ENCODE results near the gene TRPV4.

The TRPV4 gene

DNA sequence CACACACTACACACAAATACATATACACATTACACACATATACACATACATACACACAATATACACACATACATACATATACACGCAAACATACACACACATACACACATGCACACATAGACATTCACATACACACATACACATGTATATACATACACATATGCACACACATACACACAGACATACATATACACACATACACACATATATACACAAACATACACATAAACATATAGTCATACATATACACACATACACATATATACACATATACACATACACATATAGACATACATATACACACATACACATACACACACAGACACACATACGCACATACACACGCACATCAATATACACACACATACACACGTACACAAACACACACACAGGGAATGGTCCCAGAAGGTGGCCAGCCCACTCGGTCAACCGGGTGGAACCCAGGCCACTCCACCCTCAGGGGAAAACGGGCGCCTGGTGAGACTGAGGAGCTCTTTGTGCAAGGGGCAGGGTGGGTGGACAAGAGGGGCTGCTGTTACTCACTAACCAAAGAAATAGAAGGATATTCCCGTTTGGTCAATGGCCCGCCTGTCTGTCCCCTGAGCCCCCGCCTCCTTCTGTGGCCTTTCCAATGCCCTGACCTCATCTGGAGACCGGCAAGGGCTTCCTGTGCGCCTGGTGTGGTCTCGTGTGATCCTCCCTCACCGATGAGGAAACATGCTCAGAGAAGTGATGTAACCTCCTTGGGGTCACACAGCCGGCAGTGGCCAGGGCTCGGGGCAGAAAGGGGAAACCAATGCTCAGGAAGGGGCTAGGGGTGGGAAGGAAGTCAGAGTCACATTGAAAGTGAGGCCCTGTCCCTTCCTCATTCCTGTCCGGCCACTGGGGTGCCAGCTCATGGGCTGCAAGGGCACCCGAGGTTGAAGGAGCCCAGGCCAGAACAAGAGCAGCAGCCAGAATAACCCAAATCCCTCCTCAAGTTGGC is 5.3 kb downstream of the TRPV4 start:
- DNase-seq = peak; percentile 99

GRCh38 chr12:109827080-109827479 is 6.1 kb downstream of the TRPV4 start:
- DNase-seq = no peak

DNA sequence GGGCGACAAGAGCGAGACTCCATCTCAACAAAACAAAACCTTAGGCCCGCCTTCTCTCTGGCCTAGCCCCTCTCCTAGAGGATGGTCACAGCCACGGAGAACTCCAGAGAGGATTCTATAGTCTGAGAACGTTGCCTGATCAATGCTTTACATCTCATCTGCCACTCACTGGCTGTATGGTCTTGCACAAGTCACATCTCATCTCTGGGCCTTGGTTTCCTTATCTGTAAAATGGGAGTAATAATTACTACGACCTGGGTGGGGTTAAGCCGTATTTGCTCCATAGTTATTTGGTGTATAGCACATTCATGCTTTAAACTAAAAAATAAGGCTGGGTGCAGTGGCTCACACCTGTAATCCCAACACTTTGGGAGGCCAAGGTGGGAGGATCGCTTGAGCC is 8.5 kb downstream of the TRPV4 start:
- no peak for DNase-seq

- no peak for DNase-seq
Measured at GRCh38 chr12:109822951-109823411, 10.2 kb downstream of the TRPV4 start.

DNA sequence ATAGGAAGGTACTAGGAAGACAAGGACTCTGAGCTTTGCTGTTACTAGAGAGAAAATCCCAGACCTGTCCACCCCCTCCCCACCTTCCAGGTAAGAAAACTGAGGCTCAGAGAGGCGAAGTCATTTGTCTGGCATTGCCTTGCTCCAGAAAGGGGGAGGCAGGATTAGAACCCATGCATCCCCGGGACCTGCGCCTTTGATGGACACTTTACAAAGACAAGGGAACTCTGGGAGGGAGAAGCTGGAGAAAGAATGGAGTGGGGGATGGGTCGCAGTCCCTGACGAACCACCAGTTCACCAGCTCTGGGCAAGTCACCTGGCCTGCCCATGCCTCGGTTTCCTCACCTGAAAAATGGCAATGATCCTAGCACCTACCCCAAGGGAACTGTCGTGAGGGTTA is 10.8 kb downstream of the TRPV4 start:
- DNase-seq = no peak

DNA sequence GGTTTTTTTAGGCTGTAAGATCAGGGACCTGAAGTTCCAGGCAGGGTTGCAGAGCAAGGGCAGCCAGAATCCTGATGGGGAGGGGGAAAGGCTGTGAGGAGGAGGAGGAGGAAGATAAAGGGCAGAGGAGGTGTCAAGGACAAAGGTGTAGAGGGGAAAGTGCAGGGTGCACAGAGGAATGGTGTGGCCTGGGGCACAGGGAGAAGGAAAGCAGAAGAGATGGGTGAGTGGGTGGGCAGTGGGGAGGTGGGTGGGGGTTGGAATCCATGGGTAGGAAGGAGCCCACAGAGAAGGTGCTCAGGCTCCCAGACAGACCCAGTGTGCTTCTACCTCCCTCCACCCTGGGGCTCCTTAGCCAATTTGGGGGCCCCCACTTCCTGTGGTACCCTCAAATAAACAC is 11.2 kb downstream of the TRPV4 start:
- no peak for DNase-seq

DNA sequence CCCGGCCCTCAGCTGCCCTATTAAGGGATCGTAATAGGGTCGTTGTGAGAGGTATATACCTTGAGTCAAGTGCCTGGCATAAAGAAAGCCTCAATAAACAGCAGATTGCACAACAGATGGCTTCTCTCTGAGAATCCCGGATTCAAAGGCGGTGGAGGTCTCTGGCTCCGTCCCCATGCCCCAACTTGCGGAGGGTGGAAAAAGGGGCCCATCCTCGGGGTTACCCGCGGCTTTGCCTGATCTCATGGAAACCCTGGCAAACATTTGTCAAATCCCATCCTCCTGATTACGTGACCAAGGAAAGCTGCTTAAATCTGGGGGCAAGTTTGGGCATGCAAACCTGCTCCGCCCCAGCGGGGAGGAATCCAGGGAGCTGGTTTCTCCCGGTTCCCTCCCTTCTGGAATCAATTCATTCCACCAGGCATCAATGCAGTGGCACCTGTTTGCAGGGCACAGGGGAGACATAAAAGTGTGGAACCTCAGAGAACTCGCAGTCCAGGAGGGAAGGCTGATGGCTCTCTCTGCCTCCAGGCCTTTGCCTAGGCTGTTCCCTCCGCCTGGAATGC is 12.3 kb downstream of the TRPV4 start:
- no peak for DNase-seq

DNA sequence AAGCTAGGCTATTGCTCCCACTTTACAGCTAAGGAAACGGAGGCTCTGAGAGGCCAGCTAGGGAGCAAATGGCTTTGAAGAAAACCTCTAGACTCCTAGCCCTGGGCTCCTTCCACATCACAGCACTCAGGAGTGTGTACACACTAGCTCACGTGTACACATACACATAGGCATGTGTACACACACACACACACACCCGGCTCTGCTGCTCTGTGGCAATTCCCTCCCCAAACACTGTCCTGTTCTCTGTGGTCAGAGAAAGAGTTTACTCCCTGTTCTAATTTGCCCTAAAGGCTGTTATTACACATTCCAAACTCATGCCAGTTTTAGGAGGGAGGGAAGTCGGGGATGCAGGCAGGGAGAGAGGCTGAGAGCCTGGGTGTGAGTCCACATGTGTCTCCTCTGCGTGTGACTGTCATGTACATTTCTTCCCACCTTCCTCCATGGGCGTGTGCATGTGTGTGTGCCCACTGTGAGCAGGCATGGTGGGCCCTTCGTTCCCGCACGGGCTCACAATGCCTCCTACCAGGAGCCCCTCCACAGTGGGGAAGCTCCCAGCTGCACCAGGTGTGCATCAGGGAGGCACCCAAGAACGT is 14.2 kb downstream of the TRPV4 start:
- no peak for DNase-seq

DNA sequence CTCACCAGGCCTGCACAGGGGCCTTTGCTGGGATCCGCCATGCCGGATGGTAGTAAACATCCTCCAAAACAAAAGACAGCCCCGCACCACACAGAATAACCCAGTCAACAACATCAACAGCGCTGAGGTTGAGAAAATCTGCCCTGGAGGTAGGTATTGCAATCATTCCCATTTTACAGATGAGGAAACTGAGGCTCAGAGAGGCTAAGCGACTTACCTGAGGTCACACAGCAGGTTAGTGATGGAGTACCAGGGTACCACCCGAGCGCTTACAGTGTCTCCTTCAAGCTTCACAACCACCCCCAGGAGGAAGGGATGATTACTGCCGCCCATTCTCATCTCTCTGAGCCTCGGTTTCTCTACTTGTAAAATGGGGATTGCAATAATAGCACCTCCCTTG is 14.9 kb downstream of the TRPV4 start:
- no peak for DNase-seq

DNA sequence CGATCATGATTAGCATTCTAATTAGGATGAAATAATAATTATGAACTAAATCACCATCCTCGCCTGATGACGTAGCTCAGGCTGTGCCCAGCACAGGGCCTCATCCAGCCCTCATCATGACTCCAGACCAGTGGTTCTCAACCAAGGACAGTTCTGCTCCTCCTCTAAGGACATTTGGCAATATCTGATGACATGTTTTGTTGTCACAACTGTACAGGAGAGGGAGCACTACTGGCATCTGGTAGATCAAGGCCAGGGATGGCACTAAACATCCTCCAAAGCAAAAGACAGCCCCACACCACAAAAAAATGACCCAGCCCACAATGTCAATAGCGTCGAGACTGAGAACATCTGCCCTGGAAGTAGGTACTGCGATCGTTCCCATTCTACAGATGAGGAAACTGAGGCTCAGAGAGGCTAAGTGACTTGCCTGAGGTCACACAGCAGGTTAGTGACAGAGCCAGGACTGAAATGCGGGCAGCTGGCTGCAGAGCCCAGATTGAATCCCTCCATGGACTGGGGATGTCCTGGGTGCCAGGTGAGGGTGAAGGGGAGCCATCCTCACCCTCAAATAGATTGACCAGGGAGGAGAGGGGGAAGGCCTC is 15.5 kb downstream of the TRPV4 start:
- DNase-seq = peak; percentile 57

GRCh38 chr12:109816870-109817269 is 16.3 kb downstream of the TRPV4 start:
- DNase-seq = no peak

DNA sequence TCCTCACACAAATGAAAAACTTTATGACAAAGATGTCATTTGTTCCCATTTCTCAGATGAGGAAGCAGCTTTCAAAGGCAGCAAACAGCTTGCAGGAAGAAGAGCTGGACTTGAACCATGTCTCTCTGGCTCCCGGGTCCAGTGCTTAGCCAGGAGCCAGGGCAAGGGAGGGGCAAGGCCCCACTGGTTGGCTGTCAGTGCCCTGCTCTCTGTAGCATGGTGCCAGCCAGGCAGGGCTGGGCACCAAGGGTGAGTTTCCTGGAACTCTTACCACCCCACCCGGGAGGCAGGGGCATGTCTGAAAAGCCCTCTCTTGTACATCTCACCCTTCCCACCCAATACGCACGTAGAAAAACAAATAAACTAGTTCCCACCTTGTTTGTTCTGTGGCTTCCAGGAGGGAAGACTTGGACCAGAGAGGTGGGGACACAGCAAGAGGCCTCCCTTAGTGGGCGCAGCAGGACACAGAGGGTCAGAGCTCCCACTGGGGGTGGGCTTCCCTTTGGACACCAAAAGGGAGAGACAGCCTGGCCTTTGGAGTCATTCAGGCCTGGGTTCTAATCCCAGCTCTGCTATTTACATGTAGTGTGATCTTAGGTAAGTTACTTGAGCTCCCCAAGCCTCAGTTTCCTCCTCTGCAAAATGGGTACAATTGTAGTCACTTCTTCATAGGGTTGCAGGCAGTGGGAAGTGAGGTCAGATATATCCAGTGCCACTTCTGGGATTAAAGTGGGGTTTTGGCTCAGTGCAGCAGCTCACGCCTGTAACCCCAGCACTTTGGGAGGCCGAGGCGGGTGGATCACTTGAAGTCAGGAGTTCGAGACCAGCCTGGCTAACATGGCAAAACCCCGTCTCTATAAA is 17.2 kb downstream of the TRPV4 start:
- DNase-seq = no peak

- no peak for DNase-seq
Measured at GRCh38 chr12:109815225-109815624, 18.0 kb downstream of the TRPV4 start.

GRCh38 chr12:109814600-109815150 is 18.5 kb downstream of the TRPV4 start:
- no peak for DNase-seq

DNA sequence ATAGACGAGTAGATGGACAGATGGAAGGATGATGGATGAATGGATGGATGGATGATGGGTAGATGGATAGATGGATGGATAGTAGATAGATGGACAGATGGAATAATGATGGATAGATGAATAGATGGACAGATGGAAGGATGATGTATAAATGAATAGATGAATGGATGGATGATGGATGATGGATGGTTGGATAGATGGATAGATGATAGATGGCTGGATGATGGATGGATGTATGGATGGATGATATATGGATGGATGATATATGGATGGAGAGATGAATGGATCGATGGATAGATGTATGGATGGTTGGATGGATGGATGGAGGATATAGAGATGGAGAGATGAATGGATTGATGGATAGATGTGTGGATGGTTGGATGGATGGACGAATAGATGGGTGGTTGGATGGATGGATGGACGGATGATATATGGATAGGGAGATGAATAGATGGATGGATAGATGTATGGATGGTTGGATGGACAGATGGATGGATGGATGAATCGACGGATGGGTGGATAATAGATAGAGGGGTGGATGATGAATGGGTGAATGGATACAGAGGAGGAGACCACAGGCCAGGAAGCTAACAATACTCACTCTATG is 19.3 kb downstream of the TRPV4 start:
- DNase-seq = no peak

DNA sequence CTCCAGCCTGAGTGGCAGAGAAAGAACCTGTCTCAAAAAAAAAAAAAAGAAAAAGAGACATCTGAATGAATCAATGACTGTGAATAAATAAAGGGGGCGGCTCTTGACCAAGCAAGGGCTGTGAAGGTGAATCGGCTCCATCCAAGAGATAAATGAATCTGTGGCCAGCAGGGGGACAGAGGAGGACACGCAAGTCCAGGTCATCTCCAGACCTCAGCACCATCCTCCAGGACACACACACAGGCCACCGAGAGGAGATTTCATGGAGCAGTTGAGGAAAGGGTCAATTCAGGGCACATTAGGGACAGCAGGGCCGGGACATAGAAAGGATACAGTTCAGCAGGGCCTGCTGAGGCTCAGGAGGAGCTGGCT is 21.6 kb downstream of the TRPV4 start:
- no peak for DNase-seq

DNA sequence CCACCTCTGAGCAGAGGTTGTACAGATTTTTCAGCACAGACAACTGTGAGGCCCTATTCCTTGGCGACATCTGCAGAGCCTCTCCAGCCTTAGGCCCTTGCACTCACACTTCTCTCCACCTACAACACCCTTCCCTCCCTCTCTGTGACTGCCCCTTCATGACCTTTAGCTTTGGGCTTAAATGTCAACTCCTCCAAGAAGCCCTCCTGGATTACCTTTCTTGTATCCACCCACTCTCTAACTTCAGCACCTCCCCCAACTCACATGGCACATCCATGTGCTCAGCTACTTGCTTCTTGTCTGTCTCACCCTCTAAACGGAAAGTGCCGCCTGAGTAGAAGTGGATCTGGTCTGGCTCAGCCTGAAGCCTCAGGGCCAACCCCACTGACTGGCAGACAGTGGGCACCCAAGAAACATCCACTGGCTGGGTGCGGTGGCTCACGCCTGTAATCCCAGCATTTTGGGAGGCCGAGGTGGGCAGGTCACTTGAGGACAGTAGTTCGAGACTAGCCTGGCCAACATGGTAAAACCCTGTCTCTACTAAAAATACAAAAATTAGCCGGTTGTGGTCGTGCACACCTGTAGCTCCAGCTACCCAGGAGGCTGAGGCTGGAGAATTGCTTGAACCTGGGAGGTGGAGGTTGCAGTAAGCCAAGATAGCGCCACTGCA is 22.1 kb downstream of the TRPV4 start:
- no peak for DNase-seq

DNA sequence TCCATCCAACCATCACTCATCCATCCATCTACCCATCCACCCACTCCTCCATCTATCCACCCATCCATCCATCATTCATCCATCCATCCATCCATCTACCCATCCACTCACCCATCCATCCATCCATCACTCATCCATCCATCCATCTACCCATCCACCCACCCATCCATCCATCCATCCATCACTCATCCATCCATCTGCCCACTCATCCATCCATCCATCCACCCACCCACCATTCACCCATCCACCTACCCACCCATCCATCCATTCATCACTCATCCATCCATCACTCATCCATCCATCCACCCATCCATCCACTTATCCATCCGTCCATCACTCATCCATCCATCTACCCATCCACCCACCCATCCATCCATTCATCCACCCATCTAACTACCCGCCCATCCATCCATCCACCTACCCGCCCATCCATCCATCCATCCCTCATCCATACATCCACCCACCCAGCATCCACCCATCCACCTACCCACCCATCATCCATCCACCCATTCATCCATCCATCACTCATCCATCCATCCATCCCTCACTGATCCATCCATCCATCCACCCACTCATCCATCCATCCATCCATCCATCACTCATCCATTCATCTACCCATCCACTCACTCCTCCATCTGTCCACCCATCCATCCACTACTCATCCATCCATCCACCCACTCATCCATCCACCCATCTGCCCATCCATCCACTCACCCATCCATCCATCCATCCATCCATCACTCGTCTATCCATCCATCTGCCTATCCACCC is 24.1 kb downstream of the TRPV4 start:
- no peak for DNase-seq

DNA sequence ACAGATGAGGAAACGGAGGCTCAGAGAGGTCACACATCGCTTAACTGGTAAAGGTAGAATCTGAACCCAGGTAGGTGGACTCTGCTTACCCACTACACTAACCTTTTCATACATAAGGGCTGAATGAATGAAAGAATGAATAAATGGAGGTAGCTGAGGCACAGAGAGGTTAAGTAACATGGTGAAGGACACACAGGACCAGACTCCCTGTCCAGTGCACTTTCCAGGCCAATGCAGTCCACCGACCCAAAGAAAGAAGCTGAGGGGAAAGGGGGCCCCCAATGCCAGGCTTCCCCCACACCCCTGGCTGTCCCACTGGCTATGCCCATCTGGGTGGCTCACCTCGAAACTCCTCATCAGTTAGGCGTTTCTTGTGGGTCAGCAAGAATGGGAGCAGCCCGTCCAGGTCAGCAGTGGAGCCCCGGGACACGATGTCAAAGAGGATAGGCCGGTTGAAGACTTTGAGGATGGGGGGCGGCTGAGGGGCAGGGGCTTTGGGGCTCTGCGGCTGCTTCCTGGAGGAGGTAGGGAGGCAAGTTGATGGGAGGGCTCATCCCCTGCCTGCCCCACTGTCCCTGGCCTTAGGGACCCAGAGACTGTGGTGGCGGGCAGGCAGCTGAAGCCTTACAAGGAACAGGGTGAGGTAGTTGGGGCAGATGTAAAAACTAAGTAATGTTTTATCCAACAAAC is 25.1 kb downstream of the TRPV4 start:
- DNase-seq = no peak
